ENCODE data around the gene TTR. TPM values are rescaled to one million over a fixed set of nuclear protein-coding genes. Genes with fewer than 3 reads are reported as not detected.

TTR gene
- total RNA-seq, 2 experiments from 2014 or later: not detected

DNA sequence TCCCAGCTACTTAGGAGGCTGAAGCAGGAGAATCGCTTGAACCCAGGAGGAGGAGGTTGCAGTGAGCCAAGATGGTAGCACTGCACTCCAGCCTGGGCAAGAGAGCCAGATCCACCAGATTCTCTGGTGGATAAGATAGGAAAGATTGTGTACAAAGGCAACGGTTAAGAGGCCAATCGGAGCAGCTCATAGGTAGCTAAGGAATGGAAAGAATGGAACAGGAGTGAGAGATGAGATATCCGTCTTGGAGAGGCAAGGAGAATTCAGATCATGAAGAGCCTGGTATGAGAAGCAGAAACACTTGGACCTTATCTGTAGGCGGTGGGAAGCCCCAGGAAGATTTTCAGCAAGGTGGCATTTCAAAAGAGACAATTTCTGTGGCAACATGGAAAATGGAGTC is 27.1 kb downstream of the TTR start:
- ChIA-PET POLR2A (no interaction called here), CTCF (interaction anchor here (1.0 kb wide), 1 partner anchor 8 kb away, joined by 3 read pairs; no protein-coding TSS in a partner anchor)
- intact Hi-C loops (cut with DNase I, micrococcal nuclease): no loop called here
- DNase-seq (no peak), ATAC-seq (no peak)
- no peak overlapping the region for H3K4me3 Mint-ChIP-seq
- H3K27ac Mint-ChIP-seq: no peak overlapping the region
- no peaks in the 10 kb centered on the region for H3K9me3 Mint-ChIP-seq (ENCODE audit: low read depth)
- H3K27me3 Mint-ChIP-seq: peaks cover 4% of the 10 kb centered on the region
- H3K4me1 Mint-ChIP-seq: no peaks in the 10 kb centered on the region
- no peaks in the 10 kb centered on the region for H3K36me3 Mint-ChIP-seq (ENCODE audit: low read depth)

DNA sequence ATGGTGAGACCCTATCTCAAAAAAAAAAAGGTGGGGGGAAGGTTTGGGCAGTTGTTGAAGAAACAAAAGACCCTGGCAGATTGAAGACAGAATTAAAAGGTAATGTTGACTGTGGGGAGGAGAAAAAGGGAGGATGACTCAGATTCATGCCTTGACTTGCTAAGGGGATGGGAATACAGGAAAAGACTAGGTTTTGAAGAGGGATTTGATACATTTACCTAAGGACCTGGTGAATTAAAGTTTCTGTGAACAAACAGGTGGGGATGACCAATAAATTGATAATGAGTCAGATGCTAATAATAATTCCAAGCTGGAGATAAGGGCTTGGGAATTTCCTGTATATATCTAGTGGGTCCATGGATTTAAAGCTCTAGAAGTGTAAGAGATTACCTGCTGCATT is 27.6 kb downstream of the TTR start:
- DNase-seq (no peak), ATAC-seq (no peak)
- Mint-ChIP-seq H3K4me3 (no peak overlapping the region), H3K9me3 (ENCODE audit: low read depth) (no peaks in the 10 kb centered on the region), H3K27me3 (peaks cover 3% of the 10 kb centered on the region), H3K4me1 (no peaks in the 10 kb centered on the region), H3K36me3 (ENCODE audit: low read depth) (no peaks in the 10 kb centered on the region), H3K27ac (no peak overlapping the region)
- ChIA-PET POLR2A (no interaction called here), CTCF (interaction anchor here (0.7 to 1.0 kb wide), 2 partner anchors 9 to 573 kb away, joined by 3 read pairs; no protein-coding TSS in a partner anchor)
- intact Hi-C loops (cut with DNase I, micrococcal nuclease): no loop called here

DNA sequence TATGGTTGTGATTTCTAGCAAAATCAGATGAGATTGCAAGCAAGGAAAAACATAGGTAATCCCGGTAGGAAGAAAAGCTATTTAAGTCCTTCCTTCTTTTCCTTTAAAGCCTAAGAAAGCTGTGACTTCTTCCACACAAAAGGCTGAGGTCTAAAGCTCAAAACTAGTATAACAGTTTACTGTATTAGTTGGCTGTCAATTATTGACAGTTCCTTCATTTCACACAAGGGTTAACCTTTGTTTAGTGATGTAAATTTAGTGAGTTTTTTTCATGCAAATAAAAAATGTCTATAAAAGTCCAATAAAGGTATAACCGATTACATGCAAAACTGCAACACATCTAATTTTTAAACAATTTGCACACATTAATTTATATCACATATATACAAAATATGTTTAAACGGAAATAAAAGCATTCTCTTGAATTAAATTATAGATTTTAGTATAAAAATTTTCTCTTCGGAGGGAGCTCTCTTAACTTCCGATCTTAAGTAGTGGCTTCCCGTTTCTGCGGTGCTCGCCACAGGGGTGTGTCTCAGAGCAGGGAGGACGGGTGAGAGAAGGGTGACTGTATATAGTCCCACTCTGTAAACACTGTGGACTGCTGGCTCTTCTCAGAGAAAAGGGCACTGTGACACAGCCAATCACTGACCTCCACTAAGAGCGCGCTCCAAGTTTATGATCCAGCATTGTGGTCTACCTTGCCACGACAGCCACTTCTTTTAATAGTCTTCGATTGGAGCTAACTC is 33.4 kb downstream of the TTR start:
- DNase-seq (no peak), ATAC-seq (no peak)
- no peak overlapping the region for H3K4me3 Mint-ChIP-seq
- H3K4me1 Mint-ChIP-seq: no peaks in the 10 kb centered on the region
- ChIA-PET POLR2A (no interaction called here), CTCF (no interaction called here)
- no peak overlapping the region for H3K27ac Mint-ChIP-seq
- intact Hi-C loops (cut with DNase I, micrococcal nuclease): no loop called here
- no peaks in the 10 kb centered on the region for H3K36me3 Mint-ChIP-seq (ENCODE audit: low read depth)
- H3K27me3 Mint-ChIP-seq: no peaks in the 10 kb centered on the region
- H3K9me3 Mint-ChIP-seq (ENCODE audit: low read depth): no peaks in the 10 kb centered on the region

DNA sequence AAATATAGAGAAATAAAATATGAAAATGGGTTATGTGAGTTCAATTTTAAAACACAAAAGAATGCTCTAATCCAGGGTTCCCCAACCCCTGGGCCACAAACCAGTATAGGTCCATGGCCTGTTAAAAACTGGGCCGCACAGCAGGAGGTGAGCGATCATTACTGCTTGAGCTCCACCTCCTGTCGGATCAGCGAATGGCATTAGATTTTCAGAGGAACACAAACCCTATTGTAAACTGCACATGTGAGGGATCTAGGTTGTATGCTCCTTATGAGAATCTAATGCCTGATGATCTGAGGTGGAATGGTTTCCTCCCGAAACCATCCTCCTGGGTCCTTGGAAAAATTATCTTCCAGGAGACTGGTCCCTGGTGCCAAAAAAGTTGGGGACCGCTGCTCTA is 34.7 kb downstream of the TTR start:
- CTCF ChIA-PET: no interaction called here

DNA sequence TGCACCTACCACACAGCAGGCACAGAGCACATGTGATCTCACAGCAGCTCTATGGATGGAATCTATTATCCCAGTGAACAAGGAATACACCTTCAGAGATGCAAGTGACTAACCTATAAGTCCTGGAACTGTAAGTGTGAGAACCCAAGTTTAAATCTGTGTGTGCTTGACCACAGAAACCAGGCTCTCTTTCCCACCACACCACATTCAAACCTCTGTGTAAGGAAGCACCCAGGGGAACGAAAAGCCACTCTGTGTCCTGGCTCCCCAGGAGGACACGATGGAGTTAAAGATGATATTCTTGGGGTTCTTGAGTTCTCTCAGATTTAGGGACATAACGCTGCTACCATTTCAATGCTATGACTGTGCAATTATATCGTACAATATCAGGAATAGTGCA is 38.9 kb downstream of the TTR start:
- intact Hi-C loops (cut with DNase I, micrococcal nuclease): no loop called here
- Mint-ChIP-seq H3K27me3 (peaks cover 8% of the 10 kb centered on the region), H3K9me3 (ENCODE audit: low read depth) (no peaks in the 10 kb centered on the region), H3K4me3 (no peak overlapping the region), H3K4me1 (peaks cover 18% of the 10 kb centered on the region), H3K27ac (no peak overlapping the region), H3K36me3 (ENCODE audit: low read depth) (no peaks in the 10 kb centered on the region)
- ChIA-PET CTCF (no interaction called here), POLR2A (no interaction called here)
- DNase-seq (no peak), ATAC-seq (no peak)

More for the DNA sequence above, 34.7 kb downstream of the TTR start:
- DNase-seq: no peak
- no peaks in the 10 kb centered on the region for H3K4me1 Mint-ChIP-seq
- H3K9me3 Mint-ChIP-seq (ENCODE audit: low read depth): no peaks in the 10 kb centered on the region
- no peaks in the 10 kb centered on the region for H3K27me3 Mint-ChIP-seq
- POLR2A ChIA-PET: no interaction called here
- intact Hi-C loops (cut with DNase I, micrococcal nuclease): no loop called here
- H3K36me3 Mint-ChIP-seq (ENCODE audit: low read depth): no peaks in the 10 kb centered on the region
- no peak for ATAC-seq
- H3K27ac Mint-ChIP-seq: no peak overlapping the region
- H3K4me3 Mint-ChIP-seq: no peak overlapping the region

DNA sequence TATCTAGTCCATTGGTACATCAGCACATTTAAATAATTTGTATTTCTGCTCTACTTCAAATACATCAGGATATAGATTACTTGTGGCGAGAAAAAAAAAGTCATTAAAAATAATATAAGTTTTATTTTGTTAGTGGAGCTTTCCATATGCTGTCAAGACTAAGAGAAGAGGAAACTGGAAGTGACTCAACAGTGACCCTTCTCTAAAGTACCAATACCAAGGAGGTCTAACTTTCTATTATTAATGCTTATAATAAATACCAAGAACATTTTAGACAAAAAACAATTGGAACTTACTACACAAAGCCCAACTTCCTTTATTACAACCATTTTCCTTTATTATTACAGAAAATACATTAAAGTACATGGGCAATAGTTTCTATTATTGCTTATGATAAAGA is 39.8 kb downstream of the TTR start:
- Mint-ChIP-seq H3K27ac (no peak overlapping the region), H3K4me3 (no peak overlapping the region), H3K4me1 (peaks cover 18% of the 10 kb centered on the region), H3K27me3 (peaks cover 8% of the 10 kb centered on the region), H3K36me3 (ENCODE audit: low read depth) (no peaks in the 10 kb centered on the region), H3K9me3 (ENCODE audit: low read depth) (no peaks in the 10 kb centered on the region)
- intact Hi-C loops (cut with DNase I, micrococcal nuclease): no loop called here
- CTCF ChIA-PET: no interaction called here
- DNase-seq (no peak), ATAC-seq (no peak)
- POLR2A ChIA-PET: no interaction called here

DNA sequence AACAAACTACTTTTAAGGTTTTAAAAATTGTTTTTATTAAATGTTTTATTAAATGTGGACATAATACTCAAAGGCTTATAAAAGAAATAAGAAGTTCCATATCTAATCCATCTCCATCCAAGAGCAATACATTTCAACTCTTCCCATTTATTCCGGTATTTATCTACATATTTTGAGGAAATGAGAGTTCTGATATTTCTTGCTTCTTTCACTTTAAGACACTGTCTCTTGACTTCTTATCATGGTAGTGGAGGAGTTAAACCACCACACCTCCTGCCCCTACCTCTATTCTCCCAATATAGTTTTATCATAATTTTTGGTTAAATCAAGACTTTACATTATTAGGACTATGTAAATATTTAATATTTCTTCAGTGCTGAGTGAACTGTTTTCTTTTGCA is 40.7 kb downstream of the TTR start:
- intact Hi-C loops (cut with DNase I, micrococcal nuclease): no loop called here
- Mint-ChIP-seq H3K27ac (no peak overlapping the region), H3K4me1 (peaks cover 18% of the 10 kb centered on the region), H3K27me3 (peaks cover 8% of the 10 kb centered on the region), H3K9me3 (ENCODE audit: low read depth) (no peaks in the 10 kb centered on the region), H3K36me3 (ENCODE audit: low read depth) (no peaks in the 10 kb centered on the region), H3K4me3 (no peak overlapping the region)
- DNase-seq: no peak
- ATAC-seq: no peak
- ChIA-PET POLR2A (no interaction called here), CTCF (no interaction called here)

DNA sequence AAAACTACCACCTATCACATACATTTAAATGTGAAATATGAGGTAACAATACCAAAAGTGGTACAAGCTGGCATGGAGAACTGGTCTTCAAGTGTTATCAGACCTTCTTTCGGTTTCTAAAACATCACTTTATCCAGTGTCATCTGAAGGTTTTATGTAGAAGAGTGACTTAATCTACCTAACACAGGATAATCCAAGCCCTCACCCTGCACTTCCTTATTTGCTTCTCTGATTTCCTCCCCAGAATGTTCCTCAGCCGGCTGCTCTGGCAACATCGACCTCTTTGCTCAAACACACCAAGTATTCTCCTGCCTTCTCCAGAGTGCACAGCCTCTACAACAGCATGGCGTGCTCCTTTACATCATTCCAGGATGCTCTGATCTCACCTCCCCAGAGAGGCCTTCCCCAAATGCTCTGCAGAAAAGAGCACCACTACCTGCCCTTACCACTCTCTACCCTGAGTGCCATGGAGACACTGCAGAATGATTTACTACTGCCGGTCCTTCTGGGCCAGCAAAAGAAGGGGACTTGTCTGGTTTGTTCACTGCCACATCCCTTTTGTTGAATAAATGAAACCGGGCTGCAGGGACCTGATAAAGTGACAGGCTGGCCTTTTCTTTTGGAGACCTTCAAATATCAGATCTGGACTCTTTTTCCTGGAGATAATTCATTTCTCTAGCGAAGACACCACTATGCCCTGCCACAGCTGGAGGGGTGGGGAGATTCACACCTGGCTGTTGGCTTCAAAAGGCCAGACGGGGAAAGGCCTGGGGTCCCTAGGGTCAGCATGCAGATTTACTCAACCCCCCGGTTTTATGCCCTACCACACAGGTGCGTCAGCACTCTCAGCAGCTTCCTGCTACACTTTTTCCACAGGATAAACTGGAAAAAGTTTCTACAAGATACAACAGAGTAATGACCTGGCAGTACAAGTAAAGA is 42.0 kb downstream of the TTR start:
- ChIA-PET CTCF (no interaction called here), POLR2A (no interaction called here)
- H3K36me3 Mint-ChIP-seq (ENCODE audit: low read depth): no peaks in the 10 kb centered on the region
- DNase-seq (no peak), ATAC-seq (peak; percentile 16)
- H3K4me1 Mint-ChIP-seq: peaks cover 18% of the 10 kb centered on the region
- H3K4me3 Mint-ChIP-seq: no peak overlapping the region
- no peaks in the 10 kb centered on the region for H3K9me3 Mint-ChIP-seq (ENCODE audit: low read depth)
- intact Hi-C loops (cut with DNase I, micrococcal nuclease): no loop called here
- H3K27ac Mint-ChIP-seq: no peak overlapping the region
- peaks cover 8% of the 10 kb centered on the region for H3K27me3 Mint-ChIP-seq

DNA sequence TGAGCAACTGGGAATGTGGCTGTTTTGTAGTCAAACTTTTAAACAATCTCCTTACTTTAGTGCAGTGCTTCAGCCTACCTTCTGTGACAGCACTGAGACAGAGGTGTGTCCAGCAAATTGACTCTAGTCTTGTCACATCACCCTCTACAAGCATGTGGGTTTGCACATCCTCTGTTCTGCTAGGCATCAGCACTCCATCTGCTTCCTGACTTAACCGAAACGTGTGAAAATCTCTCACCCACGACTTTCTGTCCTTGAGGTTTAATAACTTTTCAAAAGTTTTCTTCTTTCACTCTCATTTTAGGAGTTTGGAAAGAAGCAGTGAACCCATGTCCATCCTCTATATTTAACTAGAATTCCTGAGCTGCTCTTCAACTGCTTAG is 42.6 kb downstream of the TTR start:
- no peaks in the 10 kb centered on the region for H3K36me3 Mint-ChIP-seq (ENCODE audit: low read depth)
- H3K27me3 Mint-ChIP-seq: peaks cover 10% of the 10 kb centered on the region
- peak; percentile 86 for ATAC-seq
- no peak overlapping the region for H3K4me3 Mint-ChIP-seq
- H3K4me1 Mint-ChIP-seq: peaks cover 18% of the 10 kb centered on the region
- intact Hi-C loops (cut with DNase I, micrococcal nuclease): no loop called here
- no peak for DNase-seq
- H3K9me3 Mint-ChIP-seq (ENCODE audit: low read depth): no peaks in the 10 kb centered on the region
- ChIA-PET POLR2A (no interaction called here), CTCF (no interaction called here)
- no peak overlapping the region for H3K27ac Mint-ChIP-seq

DNA sequence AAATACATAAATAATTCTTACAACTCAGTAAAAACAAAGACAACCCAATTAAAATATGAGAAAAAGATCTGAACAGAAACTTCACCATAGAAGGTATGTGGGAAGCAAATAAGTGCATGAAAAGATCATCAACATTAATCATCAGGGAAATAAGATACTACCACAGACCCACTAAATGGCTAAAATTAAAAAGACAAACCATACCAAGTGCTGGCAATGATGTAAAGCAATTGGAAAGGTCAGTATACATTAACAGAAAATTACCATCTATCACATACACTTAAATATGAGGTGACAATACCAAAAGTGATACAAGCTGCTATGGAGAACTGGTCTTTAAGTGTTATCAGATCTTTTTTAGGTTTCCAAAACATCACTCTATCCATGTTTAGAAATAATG is 44.7 kb downstream of the TTR start:
- CTCF ChIA-PET: interaction anchor here (0.8 to 1.4 kb wide), 3 partner anchors 9 to 102 kb away, joined by 3 to 7 read pairs (median 5); no protein-coding TSS in a partner anchor
- Mint-ChIP-seq H3K27ac (no peak overlapping the region), H3K27me3 (peaks cover 10% of the 10 kb centered on the region), H3K36me3 (ENCODE audit: low read depth) (no peaks in the 10 kb centered on the region), H3K4me3 (no peak overlapping the region), H3K9me3 (ENCODE audit: low read depth) (no peaks in the 10 kb centered on the region), H3K4me1 (peaks cover 18% of the 10 kb centered on the region)
- DNase-seq (no peak), ATAC-seq (no peak)
- intact Hi-C loops (cut with DNase I, micrococcal nuclease): no loop called here
- POLR2A ChIA-PET: no interaction called here

DNA sequence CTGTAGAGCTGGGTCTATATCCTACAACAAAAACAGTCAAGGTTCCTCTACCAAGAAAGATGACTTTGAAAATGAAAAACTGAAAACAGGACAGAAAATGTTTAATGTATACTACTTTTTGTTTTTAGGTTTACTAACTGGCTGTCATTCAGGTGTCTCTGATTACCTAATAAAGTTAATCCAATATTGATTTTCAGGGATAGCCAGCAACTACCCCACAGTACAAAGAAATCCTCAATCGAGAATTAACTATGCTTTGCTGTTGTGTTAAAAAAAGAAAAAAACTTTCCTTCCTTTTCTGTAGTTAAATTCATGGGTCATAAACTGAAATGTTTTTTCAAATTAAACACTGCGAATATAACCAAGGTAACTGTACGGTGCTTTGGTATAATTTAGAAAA is 45.8 kb downstream of the TTR start:
- DNase-seq (no peak), ATAC-seq (no peak)
- H3K4me1 Mint-ChIP-seq: peaks cover 18% of the 10 kb centered on the region
- POLR2A ChIA-PET: no interaction called here
- peaks cover 10% of the 10 kb centered on the region for H3K27me3 Mint-ChIP-seq
- H3K27ac Mint-ChIP-seq: no peak overlapping the region
- no peaks in the 10 kb centered on the region for H3K36me3 Mint-ChIP-seq (ENCODE audit: low read depth)
- no peak overlapping the region for H3K4me3 Mint-ChIP-seq
- CTCF ChIA-PET: interaction anchor here (0.8 kb wide), 1 partner anchor 58 kb away, joined by 7 read pairs; no protein-coding TSS in a partner anchor
- intact Hi-C loops (cut with DNase I, micrococcal nuclease): no loop called here
- no peaks in the 10 kb centered on the region for H3K9me3 Mint-ChIP-seq (ENCODE audit: low read depth)

DNA sequence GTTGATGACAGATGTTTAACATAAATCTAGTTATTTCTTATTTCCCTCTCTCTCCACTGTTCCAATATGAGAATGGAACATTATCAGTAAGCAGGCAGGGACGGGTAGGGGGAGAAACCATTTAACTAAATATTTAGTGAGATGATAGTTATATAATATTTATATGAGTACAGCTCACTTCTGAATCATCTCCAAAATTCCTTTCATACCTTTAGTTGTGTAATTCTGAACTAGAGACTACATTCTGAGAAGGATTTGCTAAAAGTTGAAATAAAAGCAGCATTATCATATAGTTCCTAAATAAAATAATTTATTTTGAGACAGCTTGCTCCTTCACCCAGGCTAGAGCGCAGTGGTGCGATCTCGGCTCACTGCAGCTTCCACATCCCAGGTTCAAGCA is 51.3 kb downstream of the TTR start:
- no peaks in the 10 kb centered on the region for H3K9me3 Mint-ChIP-seq (ENCODE audit: low read depth)
- H3K36me3 Mint-ChIP-seq (ENCODE audit: low read depth): no peaks in the 10 kb centered on the region
- H3K4me3 Mint-ChIP-seq: no peak overlapping the region
- H3K27ac Mint-ChIP-seq: no peak overlapping the region
- intact Hi-C loops (cut with DNase I, micrococcal nuclease): no loop called here
- ChIA-PET POLR2A (no interaction called here), CTCF (interaction anchor here (0.9 kb wide), 1 partner anchor 32 kb away, joined by 3 read pairs; no protein-coding TSS in a partner anchor)
- peaks cover 12% of the 10 kb centered on the region for H3K4me1 Mint-ChIP-seq
- H3K27me3 Mint-ChIP-seq: peaks cover 8% of the 10 kb centered on the region
- no peak for ATAC-seq
- no peak for DNase-seq

All from activated CD4-positive, alpha-beta T cell treated with anti-CD3 and anti-CD28 coated beads for 36 hours (primary cell).